MM.1S (cell line): ENCODE data around the gene RXFP4.

Experiments used
- DNase-seq: peaks from one replicate; pipeline ENCODE4 v3.0.0-alpha.2; 2015
- H2AFZ ChIP-seq: fragments of 300-600 bp; sonication (generic); 2 replicates; pipeline ENCODE4 v1.6.0; 2016; ENCODE audit warnings: antibody characterized with exemption, low read length
- H3F3A ChIP-seq: fragments of 300-600 bp; sonication (generic); 2 replicates; pipeline ENCODE4 v1.6.1; 2016; ENCODE audit warnings: mild to moderate bottlenecking, antibody characterized with exemption, low read length, moderate library complexity, mixed read lengths; ENCODE audit not compliant: insufficient read depth
- H3K27ac ChIP-seq: fragments of 300-600 bp; sonication (generic); 2 replicates; pipeline ENCODE4 v1.5.1; 2016; ENCODE audit warnings: mild to moderate bottlenecking, low read length
- H3K27me3 ChIP-seq: fragments of 300-600 bp; sonication (generic); replicated peaks from 2 replicates; pipeline ENCODE4 v1.6.0; 2016; ENCODE audit warnings: low read length; ENCODE audit not compliant: insufficient read depth
- H3K36me3 ChIP-seq: fragments of 300-600 bp; sonication (generic); replicated peaks from 2 replicates; pipeline ENCODE4 v1.6.1; 2016; ENCODE audit warnings: mild to moderate bottlenecking, low read length, mixed read lengths; ENCODE audit not compliant: insufficient read depth
- H3K4me1 ChIP-seq: fragments of 300-600 bp; sonication (generic); 2 replicates; pipeline ENCODE4 v1.6.1; 2016; ENCODE audit warnings: low read length, mixed read lengths
- H3K4me2 ChIP-seq: fragments of 300-600 bp; sonication (generic); 2 replicates; pipeline ENCODE4 v1.6.0; 2016; ENCODE audit warnings: low read depth, low read length
- H3K4me3 ChIP-seq: fragments of 300-600 bp; sonication (generic); 2 replicates; pipeline ENCODE4 v1.5.1; 2016; ENCODE audit warnings: low read length, mixed read lengths
- H3K79me2 ChIP-seq: fragments of 300-600 bp; sonication (generic); 2 replicates; pipeline ENCODE4 v1.6.1; 2016; ENCODE audit warnings: mixed run types, low read length, mixed read lengths
- H3K9ac ChIP-seq: fragments of 300-600 bp; sonication (generic); 2 replicates; pipeline ENCODE4 v1.6.1; 2016; ENCODE audit warnings: low read length, mixed read lengths
- H3K9me2 ChIP-seq: fragments of 300-600 bp; sonication (generic); replicated peaks from 2 replicates; pipeline ENCODE4 v1.6.1; 2016; ENCODE audit warnings: mild to moderate bottlenecking, low read length, mixed read lengths; ENCODE audit not compliant: insufficient read depth
- H3K9me3 ChIP-seq: fragments of 300-600 bp; sonication (generic); replicated peaks from 2 replicates; pipeline ENCODE4 v1.6.1; 2016; ENCODE audit warnings: mild to moderate bottlenecking, low read length, mixed read lengths; ENCODE audit not compliant: insufficient read depth
- H4K20me1 ChIP-seq: fragments of 300-600 bp; sonication (generic); 2 replicates; pipeline ENCODE4 v1.6.1; 2016; ENCODE audit warnings: mild to moderate bottlenecking, low read length, moderate library complexity, mixed read lengths; ENCODE audit not compliant: insufficient read depth
- EZH2 ChIP-seq: fragments of 300-600 bp; sonication (generic); optimal IDR thresholded peaks from 2 replicates; pipeline ENCODE3; 2017; ENCODE audit warnings: low read depth, mild to moderate bottlenecking, antibody characterized with exemption, low read length, mixed read lengths
- EZH2phosphoT487 ChIP-seq: fragments of 300-600 bp; sonication (generic); IDR thresholded peaks from 2 replicates; pipeline ENCODE4 v1.6.1; 2018; ENCODE audit warnings: antibody characterized with exemption, low read length
- TF ChIP-seq, protein P1 (sequence below): fragments of 300-600 bp; sonication (generic); IDR thresholded peaks from 2 replicates; pipeline ENCODE4 v1.5.1; 2016; ENCODE audit warnings: antibody characterized with exemption, low read length, mixed read lengths

RXFP4 gene

DNA sequence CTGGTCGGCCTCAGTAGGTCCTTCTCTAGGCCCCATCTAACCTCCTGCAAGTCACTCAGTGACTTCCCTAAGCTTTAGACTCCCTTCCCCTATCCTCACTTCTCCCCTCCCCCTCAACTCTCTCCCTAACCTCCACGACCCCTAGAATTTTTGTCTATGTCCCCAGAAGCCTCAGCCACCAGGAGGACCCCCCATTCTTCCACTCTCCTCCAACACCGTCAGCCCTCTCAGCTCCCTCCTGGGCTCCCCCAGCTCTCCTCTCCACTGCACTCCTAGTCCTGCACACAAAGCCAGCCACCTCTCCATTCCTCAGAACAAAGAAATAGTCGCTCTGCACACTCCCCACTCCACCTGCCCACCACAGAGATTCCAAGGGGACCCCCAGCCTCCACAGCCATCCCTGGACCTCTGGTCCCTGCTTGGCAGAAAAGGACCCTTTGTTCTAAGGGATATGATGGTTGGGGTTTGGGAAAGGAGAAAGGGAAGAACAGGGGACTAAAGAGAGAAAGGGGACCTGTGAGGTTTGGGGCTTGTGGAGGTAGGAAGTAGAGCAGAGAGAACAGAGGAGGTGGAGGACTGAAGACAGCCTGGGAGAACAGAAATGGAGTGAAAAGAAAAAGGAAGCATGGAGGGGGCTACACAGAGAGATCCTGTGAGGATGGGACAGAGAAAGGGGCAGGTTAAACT lies 34.1 kb downstream of the RXFP4 start:
- Histone ChIP-seq H4K20me1 (peaks cover 44% of the 10 kb centered on the region), H3K4me1 (peaks cover 43% of the 10 kb centered on the region), H3K27ac (peak overlapping the region; percentile 93; the same call in 1 of the 2 replicates), H3K36me3 (no peaks in the 10 kb centered on the region), H3K79me2 (peaks cover 95% of the 10 kb centered on the region), H3K4me3 (peak overlapping the region; percentile 84), H3K4me2 (peak overlapping the region; percentile 94), H3K27me3 (no peaks in the 10 kb centered on the region), H3K9me3 (no peaks in the 10 kb centered on the region), H2AFZ (no peak overlapping the region), H3K9ac (peak overlapping the region; percentile 87; the same call in 1 of the 2 replicates), H3F3A (peaks cover 60% of the 10 kb centered on the region), H3K9me2 (no peaks in the 10 kb centered on the region)
- TF ChIP-seq, protein P1, sequence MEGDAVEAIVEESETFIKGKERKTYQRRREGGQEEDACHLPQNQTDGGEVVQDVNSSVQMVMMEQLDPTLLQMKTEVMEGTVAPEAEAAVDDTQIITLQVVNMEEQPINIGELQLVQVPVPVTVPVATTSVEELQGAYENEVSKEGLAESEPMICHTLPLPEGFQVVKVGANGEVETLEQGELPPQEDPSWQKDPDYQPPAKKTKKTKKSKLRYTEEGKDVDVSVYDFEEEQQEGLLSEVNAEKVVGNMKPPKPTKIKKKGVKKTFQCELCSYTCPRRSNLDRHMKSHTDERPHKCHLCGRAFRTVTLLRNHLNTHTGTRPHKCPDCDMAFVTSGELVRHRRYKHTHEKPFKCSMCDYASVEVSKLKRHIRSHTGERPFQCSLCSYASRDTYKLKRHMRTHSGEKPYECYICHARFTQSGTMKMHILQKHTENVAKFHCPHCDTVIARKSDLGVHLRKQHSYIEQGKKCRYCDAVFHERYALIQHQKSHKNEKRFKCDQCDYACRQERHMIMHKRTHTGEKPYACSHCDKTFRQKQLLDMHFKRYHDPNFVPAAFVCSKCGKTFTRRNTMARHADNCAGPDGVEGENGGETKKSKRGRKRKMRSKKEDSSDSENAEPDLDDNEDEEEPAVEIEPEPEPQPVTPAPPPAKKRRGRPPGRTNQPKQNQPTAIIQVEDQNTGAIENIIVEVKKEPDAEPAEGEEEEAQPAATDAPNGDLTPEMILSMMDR, result no peak
- no peak for TF ChIP-seq EZH2
- no peak for TF ChIP-seq EZH2phosphoT487
- no peak for DNase-seq

DNA sequence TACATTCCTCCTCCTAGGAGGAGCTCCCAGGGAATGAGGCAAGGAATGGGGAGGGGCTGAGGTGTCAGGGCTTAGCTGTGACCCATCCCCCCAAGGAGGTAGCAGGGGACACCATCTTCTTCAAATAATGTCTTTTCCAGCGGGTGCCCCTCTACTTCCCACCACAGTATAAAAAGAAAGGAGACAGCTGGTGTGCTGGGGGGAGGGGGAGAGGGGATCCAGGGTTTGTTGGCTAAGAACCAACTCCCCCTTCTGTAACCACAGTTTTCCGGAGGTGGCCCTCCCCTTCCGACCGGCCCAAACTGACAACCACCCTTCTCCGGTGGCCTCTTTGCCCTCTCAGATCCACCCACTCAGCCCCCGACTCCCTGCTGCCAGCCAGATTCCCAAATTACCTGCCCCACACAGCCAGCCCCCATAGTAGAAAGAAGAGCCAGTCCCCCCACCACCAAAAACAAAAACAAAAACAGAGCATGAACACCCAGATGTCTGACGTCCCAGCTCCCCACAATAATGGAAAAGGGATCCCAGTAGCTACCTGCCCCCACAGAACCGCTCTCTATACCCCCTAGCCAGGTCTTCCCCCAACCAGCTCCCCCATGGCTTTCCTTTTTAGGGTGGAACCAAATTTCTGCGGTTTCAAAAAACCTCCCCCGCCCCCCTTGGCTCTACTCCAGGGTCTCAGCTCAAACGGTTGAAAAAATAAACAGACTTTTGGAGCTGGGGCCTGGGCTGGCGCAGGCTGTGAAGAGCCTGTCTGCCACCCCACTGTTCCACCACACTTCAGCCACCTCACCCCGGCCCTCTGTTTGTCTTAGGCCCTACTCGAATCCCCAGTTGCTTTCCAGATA lies 34.8 kb downstream of the RXFP4 start:
- peak overlapping the region; percentile 93 for H3K27ac ChIP-seq
- peak overlapping the region; percentile 94 for H3K4me2 ChIP-seq
- H3K9ac ChIP-seq, result peak overlapping the region; percentile 87
- peaks cover 95% of the 10 kb centered on the region for H3K79me2 ChIP-seq
- H3K4me3 ChIP-seq, result peak overlapping the region; percentile 84
- H2AFZ ChIP-seq, result no peak overlapping the region
- no peak for TF ChIP-seq EZH2
- TF ChIP-seq EZH2phosphoT487, result no peak
- TF ChIP-seq, protein P1, result no peak
- H4K20me1 ChIP-seq, result peaks cover 37% of the 10 kb centered on the region
- H3F3A ChIP-seq, result peaks cover 61% of the 10 kb centered on the region
- no peaks in the 10 kb centered on the region for H3K36me3 ChIP-seq
- peaks cover 44% of the 10 kb centered on the region for H3K4me1 ChIP-seq
- no peaks in the 10 kb centered on the region for H3K9me2 ChIP-seq
- H3K9me3 ChIP-seq, result no peaks in the 10 kb centered on the region
- peak; percentile 83 for DNase-seq
- H3K27me3 ChIP-seq, result no peaks in the 10 kb centered on the region

- Histone ChIP-seq H3K4me2 (peak overlapping the region; percentile 94), H3K9ac (peak overlapping the region; percentile 87), H3F3A (peaks cover 65% of the 10 kb centered on the region), H3K9me3 (no peaks in the 10 kb centered on the region), H3K27ac (peak overlapping the region; percentile 93), H3K27me3 (no peaks in the 10 kb centered on the region), H3K4me3 (peak overlapping the region; percentile 84), H2AFZ (no peak overlapping the region), H3K9me2 (no peaks in the 10 kb centered on the region), H3K4me1 (peaks cover 49% of the 10 kb centered on the region), H3K36me3 (no peaks in the 10 kb centered on the region), H4K20me1 (peaks cover 34% of the 10 kb centered on the region), H3K79me2 (peaks cover 95% of the 10 kb centered on the region)
- TF ChIP-seq, protein P1, result no peak
- peak; percentile 55 for DNase-seq
These were observed 35.7 kb downstream of the RXFP4 start for GRCh38 chr1:155976913-155977689.
